Measurements from ENCODE around the gene ZNF682. TPM values are rescaled to one million over a fixed set of nuclear protein-coding genes. Genes with fewer than 3 reads are reported as not detected.
"Not testable (repeated sequence)": the region's sequence is repeated elsewhere in the genome, so short reads cannot be mapped to it uniquely, and the experiment has no call there.

The ZNF682 gene
- total RNA-seq, 1 experiment from 2014 or later = 23.0 TPM

GRCh38 chr19:20082232-20082833, 43.0 kb upstream of the ZNF682 start:
- H3K4ac ChIP-seq (ENCODE audit: low read depth, low read length); H3K56ac ChIP-seq (ENCODE audit: insufficient read length, low read depth, low read length); H3K23me2 ChIP-seq (ENCODE audit: insufficient read length, low read depth, low read length, poor library complexity, severe bottlenecking); H3K79me1 ChIP-seq (ENCODE audit: insufficient read depth, low read depth, low read length, poor library complexity, severe bottlenecking); H2BK15ac ChIP-seq (ENCODE audit: low read depth, low read length); H3T11ph ChIP-seq (ENCODE audit: low read length); H3K27me3 ChIP-seq (ENCODE audit: insufficient read depth, low read length); H4K20me1 ChIP-seq (ENCODE audit: control insufficient read depth, insufficient read depth, insufficient read length); H2AK5ac ChIP-seq (ENCODE audit: insufficient read length, low read length); H4K5ac ChIP-seq (ENCODE audit: insufficient read length, low read depth, low read length); DNase-seq; H2BK12ac ChIP-seq (ENCODE audit: insufficient read length, low read depth, low read length); H3K18ac ChIP-seq (ENCODE audit: insufficient read length, low read depth, low read length); H4K91ac ChIP-seq (ENCODE audit: insufficient read length, low read depth, low read length); H2BK5ac ChIP-seq (ENCODE audit: insufficient read length, low read length); H2BK120ac ChIP-seq (ENCODE audit: low read depth, low read length, poor library complexity, severe bottlenecking); H3K23ac ChIP-seq (ENCODE audit: insufficient read length, low read depth, low read length); H3K9me3 ChIP-seq (ENCODE audit: control insufficient read depth, low read depth, low read length); H3K14ac ChIP-seq (ENCODE audit: insufficient read depth, low read length); H4K8ac ChIP-seq (replicated peaks; ENCODE audit: insufficient read length, low read depth, low read length); H3K9ac ChIP-seq (ENCODE audit: extremely low read depth, insufficient read length, low read length); H2AFZ ChIP-seq (ENCODE audit: low read length); H3K27me3 Mint-ChIP-seq (ENCODE audit: low read depth); H2BK20ac ChIP-seq (ENCODE audit: low read depth, low read length, poor library complexity, severe bottlenecking): not testable (repeated sequence)
- Mint-ChIP-seq H3K4me1 (peaks cover 57 to 60% of the 10 kb centered on the region in 2 experiments), H3K4me3 (peak overlapping the region; percentile 99), H3K36me3 (ENCODE audit: insufficient read depth in 1 of 3, low read depth in 3 of 3) (peaks cover 36 to 63% (median 45%) of the 10 kb centered on the region in 3 experiments), H3K27ac (peak overlapping the region; percentile 85 to 97 (median 89)), H3K9me3 (peaks cover 0 to 34% of the 10 kb centered on the region in 2 experiments; a peak in 4 of 5 replicates)
- Histone ChIP-seq H3K79me2 (ENCODE audit: insufficient read depth, low read length) (peaks cover 67% of the 10 kb centered on the region; the same call in 1 of the 2 replicates), H3K4me2 (ENCODE audit: insufficient read depth, insufficient read length, low read length) (peak overlapping the region; percentile 41), H3K4me1 (ENCODE audit: insufficient read depth, low read length) (peaks cover 16% of the 10 kb centered on the region), H3K27ac (ENCODE audit: insufficient read length, low read depth, low read length) (peak overlapping the region; percentile 6)
- WGBS (ENCODE audit: extremely low coverage, insufficient read length, low lambda C conversion rate) = no CpG with 5 or more reads among the region's 3 CpGs

Measured in H9 (cell line).